Measurements from ENCODE around the gene ENPP6.

ENPP6 gene

DNA sequence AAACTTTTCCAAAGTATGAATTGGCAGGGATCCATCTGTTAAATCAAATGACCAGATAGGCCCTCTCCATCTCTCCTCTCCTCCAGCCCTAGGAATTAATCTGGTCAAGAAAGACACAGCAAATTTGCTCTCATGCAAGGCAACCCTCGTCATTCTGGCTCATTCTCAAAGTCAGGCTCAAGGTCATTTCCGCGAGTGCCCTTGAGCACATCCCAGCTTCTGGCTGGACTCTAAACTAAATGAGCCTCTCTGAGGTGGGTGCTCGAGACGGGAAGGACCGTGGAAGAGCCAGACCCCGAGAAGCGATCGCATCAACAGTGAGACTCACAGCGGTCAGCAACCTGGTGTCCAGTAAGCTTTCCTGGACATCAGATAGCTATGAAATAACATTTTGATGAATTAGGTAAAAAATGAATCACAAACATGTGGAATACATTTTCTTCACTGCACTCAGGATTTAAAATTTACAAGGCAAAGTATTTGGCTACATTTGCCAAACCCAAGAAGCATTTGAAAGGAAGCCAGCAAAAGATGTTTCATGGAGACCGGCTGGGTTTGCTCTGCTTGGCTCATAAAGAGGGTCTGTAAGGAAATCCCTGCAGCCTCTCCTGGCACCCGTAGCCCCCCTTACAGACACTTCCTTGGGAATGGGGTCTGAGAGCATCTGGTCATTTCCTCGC is 121.0 kb downstream of the ENPP6 start:
- H3K36me3 ChIP-seq (ENCODE audit: control insufficient read depth, insufficient read depth, low read length): no peaks in the 10 kb centered on the region
- H3K9ac ChIP-seq (ENCODE audit: low read depth, low read length): no peak overlapping the region
- H3K27me3 ChIP-seq (ENCODE audit: control insufficient read depth, insufficient read depth, low read length): peaks cover 10% of the 10 kb centered on the region
- H3K9me3 ChIP-seq (ENCODE audit: control insufficient read depth, insufficient read depth, low read length): no peaks in the 10 kb centered on the region
- no peaks in the 10 kb centered on the region for H3K4me1 ChIP-seq (ENCODE audit: control insufficient read depth, insufficient read depth, low read length)
- H3K4me3 ChIP-seq (ENCODE audit: low read depth, low read length): peak overlapping the region; percentile 55

DNA sequence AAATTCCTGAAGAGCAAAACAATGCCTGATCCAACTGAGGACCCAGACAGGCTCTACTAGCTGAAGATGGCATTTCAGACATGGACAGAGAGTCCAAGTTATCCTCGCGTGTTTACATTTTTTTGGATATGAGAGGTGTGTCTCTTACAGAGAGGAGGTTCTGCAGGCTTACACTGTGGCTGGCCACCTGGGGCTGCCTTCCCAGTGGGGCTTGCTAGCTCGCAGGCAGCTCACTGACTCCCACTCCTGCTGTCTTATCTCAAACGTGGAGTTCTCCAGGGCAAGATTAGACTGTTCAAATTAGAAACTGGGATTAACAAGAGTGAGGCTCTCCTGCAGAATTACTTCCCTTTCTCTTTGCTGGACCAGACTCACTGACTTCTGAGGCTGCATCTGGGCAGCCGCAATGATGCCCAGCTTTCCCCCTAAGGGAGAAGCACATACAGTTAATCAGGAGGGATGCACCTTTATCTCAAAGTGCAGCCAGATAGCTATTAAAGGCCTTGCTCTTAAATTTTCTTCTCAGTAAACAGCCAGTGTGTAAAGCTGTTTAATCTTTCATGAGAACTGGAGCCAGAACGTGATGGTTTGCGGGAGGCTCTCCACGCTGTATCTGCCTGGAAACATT is 123.0 kb downstream of the ENPP6 start:
- Histone ChIP-seq H3K4me3 (ENCODE audit: low read depth, low read length) (no peak overlapping the region), H3K9ac (ENCODE audit: low read depth, low read length) (no peak overlapping the region), H3K9me3 (ENCODE audit: control insufficient read depth, insufficient read depth, low read length) (no peaks in the 10 kb centered on the region), H3K36me3 (ENCODE audit: control insufficient read depth, insufficient read depth, low read length) (no peaks in the 10 kb centered on the region), H3K27me3 (ENCODE audit: control insufficient read depth, insufficient read depth, low read length) (peaks cover 10% of the 10 kb centered on the region), H3K4me1 (ENCODE audit: control insufficient read depth, insufficient read depth, low read length) (no peaks in the 10 kb centered on the region)

DNA sequence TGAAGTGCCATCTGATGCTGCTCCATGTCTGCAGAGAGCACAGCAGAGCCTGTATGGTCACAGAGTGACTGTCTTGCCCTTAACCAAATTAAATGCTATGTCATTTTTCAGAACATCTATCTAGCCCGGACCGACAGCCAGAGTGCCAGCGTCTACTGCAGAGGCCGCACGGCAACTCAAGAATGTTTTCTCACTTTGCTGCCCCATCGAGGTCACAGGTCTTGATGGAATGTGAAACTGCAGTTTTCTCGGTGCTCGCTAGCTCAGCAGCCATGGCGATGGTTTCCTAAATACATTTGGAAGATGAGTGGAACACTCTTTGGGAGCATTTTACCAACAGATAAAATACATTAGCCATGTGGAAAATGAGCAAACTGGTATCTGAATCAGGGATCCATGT is 125.7 kb downstream of the ENPP6 start:
- Histone ChIP-seq H3K9me3 (ENCODE audit: control insufficient read depth, insufficient read depth, low read length) (no peaks in the 10 kb centered on the region), H3K4me1 (ENCODE audit: control insufficient read depth, insufficient read depth, low read length) (no peaks in the 10 kb centered on the region), H3K27me3 (ENCODE audit: control insufficient read depth, insufficient read depth, low read length) (peaks cover 9% of the 10 kb centered on the region), H3K36me3 (ENCODE audit: control insufficient read depth, insufficient read depth, low read length) (no peaks in the 10 kb centered on the region), H3K9ac (ENCODE audit: low read depth, low read length) (no peak overlapping the region), H3K4me3 (ENCODE audit: low read depth, low read length) (no peak overlapping the region)

DNA sequence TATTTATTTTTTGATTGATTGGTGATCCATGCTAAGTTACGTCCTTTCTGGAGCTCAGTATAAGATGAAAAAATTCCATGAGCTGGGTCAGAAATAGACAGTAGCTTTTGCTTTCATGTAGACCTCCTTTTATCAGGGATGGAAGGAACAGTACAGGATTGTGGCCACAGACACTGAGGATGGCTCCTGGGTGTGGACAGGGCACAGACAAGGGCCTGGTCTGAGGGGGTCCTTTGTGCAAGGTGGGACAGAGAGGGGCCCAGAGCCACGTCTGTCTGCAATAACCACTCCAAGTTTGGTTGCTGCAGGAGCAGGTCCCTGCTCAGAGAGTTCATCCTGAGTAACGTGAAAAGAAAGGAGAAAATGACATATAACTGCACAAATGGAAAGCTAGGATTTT is 127.1 kb downstream of the ENPP6 start:
- no peak overlapping the region for H3K4me3 ChIP-seq (ENCODE audit: low read depth, low read length)
- H3K9ac ChIP-seq (ENCODE audit: low read depth, low read length): no peak overlapping the region
- no peaks in the 10 kb centered on the region for H3K9me3 ChIP-seq (ENCODE audit: control insufficient read depth, insufficient read depth, low read length)
- H3K27me3 ChIP-seq (ENCODE audit: control insufficient read depth, insufficient read depth, low read length): no peaks in the 10 kb centered on the region
- H3K36me3 ChIP-seq (ENCODE audit: control insufficient read depth, insufficient read depth, low read length): no peaks in the 10 kb centered on the region
- no peaks in the 10 kb centered on the region for H3K4me1 ChIP-seq (ENCODE audit: control insufficient read depth, insufficient read depth, low read length)

DNA sequence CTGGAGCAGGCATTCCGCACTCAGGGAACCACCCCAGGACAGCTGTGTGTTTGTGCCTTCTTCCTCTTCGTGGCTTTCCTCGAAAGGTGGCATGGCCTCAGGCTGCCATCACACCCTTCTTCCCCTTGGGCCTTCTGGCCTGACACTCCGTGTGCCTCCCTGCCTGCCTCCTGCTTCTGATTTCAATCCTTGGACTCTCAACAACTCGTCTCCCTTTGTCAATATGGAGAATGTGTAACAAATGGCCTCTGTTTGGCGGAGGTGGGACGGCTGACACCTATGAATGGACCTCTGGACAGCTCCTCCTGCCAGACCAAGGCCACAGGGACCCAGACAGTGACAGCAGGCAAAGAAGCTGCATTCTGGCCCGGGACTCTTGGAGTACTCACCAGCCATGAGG is 137.0 kb downstream of the ENPP6 start:
- H3K4me1 ChIP-seq (ENCODE audit: control insufficient read depth, insufficient read depth, low read length): no peaks in the 10 kb centered on the region
- no peak overlapping the region for H3K4me3 ChIP-seq (ENCODE audit: low read depth, low read length)
- no peaks in the 10 kb centered on the region for H3K27me3 ChIP-seq (ENCODE audit: control insufficient read depth, insufficient read depth, low read length)
- no peaks in the 10 kb centered on the region for H3K9me3 ChIP-seq (ENCODE audit: control insufficient read depth, insufficient read depth, low read length)
- H3K9ac ChIP-seq (ENCODE audit: low read depth, low read length): no peak overlapping the region
- no peaks in the 10 kb centered on the region for H3K36me3 ChIP-seq (ENCODE audit: control insufficient read depth, insufficient read depth, low read length)

DNA sequence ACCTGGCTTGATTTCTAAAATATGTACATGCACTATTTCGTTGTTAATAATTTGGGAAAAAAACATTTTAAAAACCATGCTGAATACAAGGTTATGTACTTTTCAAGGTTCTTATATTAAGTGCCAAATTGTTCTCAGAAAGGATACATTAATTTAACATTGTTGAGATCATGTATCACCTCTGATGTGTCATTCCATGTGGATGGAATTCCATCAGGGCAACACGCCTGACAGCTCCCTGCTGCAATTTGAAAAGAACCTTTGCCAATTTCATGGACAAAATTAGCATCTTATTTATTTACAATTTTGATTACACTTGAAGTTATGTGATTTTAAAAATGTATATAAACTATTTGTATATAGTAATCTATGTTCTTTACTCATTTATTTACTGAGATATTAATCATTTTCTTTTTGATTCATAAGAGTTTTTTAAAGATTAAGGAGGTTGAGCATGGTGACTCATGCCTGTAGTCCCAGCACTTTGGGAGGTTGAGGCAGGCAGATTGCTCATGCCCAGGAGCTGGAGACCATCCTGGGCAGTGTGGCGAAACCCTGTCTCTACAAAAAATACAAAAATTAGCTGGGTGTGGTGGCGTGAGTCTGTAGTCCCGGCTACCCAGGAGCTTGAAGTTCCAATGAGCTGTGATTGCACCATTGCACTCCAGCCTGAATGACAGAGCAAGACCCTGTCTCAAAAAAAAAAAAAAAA is 142.8 kb downstream of the ENPP6 start:
- Histone ChIP-seq H3K27me3 (ENCODE audit: control insufficient read depth, insufficient read depth, low read length) (no peaks in the 10 kb centered on the region), H3K9ac (ENCODE audit: low read depth, low read length) (no peak overlapping the region), H3K4me1 (ENCODE audit: control insufficient read depth, insufficient read depth, low read length) (no peaks in the 10 kb centered on the region), H3K9me3 (ENCODE audit: control insufficient read depth, insufficient read depth, low read length) (no peaks in the 10 kb centered on the region), H3K4me3 (ENCODE audit: low read depth, low read length) (no peak overlapping the region), H3K36me3 (ENCODE audit: control insufficient read depth, insufficient read depth, low read length) (no peaks in the 10 kb centered on the region)

DNA sequence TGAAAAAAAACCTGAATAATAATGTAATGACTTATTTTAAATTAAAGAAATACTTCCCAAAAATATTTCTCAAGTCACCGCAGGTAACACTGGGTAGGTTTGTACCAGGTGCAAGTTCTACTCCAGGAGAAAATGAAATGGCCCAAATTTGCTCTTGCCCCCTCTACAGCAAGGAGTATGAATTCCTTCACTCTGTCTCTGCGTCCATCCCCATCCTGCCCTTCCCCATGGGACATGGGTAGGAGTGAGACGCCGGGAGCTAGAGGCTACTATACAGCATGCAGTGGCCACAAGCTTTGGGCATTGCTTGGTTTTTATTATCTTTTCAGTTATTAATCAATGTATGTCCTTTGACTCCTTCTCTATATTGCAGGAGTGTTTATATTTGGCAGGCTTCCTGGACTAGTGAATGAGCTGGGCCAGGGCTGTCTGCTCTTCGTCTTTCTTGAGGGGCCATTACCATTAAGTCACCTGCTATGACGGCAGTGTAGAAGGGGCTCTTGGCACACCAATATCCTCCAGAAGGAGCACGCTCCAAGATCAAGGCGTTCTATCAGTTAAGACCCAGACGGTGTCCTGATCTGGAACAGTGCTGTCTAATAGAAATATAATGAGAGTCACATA is 149.6 kb downstream of the ENPP6 start:
- Histone ChIP-seq H3K9me3 (ENCODE audit: control insufficient read depth, insufficient read depth, low read length) (no peaks in the 10 kb centered on the region), H3K9ac (ENCODE audit: low read depth, low read length) (no peak overlapping the region), H3K4me3 (ENCODE audit: low read depth, low read length) (no peak overlapping the region), H3K4me1 (ENCODE audit: control insufficient read depth, insufficient read depth, low read length) (no peaks in the 10 kb centered on the region), H3K36me3 (ENCODE audit: control insufficient read depth, insufficient read depth, low read length) (no peaks in the 10 kb centered on the region), H3K27me3 (ENCODE audit: control insufficient read depth, insufficient read depth, low read length) (no peaks in the 10 kb centered on the region)

DNA sequence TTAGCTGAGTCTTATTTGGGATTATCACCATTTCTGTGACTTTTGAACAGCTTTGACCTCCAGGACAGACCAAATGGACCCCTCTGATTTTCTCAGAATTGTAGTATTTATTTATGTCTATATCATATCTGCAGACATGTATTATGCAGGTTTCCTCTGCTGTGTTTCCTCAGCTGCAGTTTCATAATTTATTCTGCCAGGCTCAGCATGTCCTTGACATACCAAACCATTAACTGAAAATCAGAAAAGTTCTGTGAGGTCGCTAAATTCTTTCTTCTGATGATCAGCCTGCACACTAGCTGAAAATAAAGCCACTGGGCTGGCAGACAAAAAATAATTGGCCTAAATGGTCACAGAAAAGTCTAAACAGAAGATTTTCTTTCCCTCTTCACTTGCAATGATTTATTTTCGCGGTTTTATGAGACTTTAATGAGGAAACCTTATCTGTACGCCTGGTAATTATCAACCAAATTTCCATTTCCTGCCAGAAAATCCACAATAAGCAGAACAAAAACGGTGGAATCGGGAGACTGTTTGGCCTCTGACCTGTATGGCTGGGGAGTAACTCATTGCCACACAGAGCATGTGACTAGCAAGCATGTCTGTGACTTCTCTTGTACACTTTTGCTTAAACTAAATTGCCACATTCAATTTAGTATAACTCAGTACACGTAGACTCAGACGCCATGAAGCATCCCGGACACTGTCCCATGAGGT is 150.9 kb downstream of the ENPP6 start:
- Histone ChIP-seq H3K4me1 (ENCODE audit: control insufficient read depth, insufficient read depth, low read length) (no peaks in the 10 kb centered on the region), H3K4me3 (ENCODE audit: low read depth, low read length) (no peak overlapping the region), H3K9ac (ENCODE audit: low read depth, low read length) (no peak overlapping the region), H3K27me3 (ENCODE audit: control insufficient read depth, insufficient read depth, low read length) (no peaks in the 10 kb centered on the region), H3K36me3 (ENCODE audit: control insufficient read depth, insufficient read depth, low read length) (no peaks in the 10 kb centered on the region), H3K9me3 (ENCODE audit: control insufficient read depth, insufficient read depth, low read length) (no peaks in the 10 kb centered on the region)

DNA sequence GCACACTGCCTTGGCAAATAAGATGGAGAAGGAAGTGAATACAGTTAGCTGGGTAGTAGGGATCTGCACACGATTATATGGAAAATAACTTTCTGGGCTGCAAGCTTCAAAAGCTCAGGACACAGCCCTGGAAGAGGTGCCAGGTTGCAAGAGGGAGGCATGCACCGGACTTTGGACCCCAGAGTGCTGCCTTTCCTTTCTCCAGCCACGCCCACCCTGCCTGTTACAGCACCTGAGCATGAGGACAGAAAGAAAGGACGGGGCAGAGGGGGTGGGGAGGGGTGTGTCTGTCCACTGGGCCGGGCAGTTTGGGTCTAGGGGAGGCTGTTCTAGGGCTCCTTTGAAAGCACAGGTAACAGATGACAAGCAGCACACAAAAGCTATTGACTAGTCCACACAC is 152.8 kb downstream of the ENPP6 start:
- no peaks in the 10 kb centered on the region for H3K4me1 ChIP-seq (ENCODE audit: control insufficient read depth, insufficient read depth, low read length)
- H3K36me3 ChIP-seq (ENCODE audit: control insufficient read depth, insufficient read depth, low read length): no peaks in the 10 kb centered on the region
- H3K9me3 ChIP-seq (ENCODE audit: control insufficient read depth, insufficient read depth, low read length): no peaks in the 10 kb centered on the region
- no peak overlapping the region for H3K9ac ChIP-seq (ENCODE audit: low read depth, low read length)
- no peaks in the 10 kb centered on the region for H3K27me3 ChIP-seq (ENCODE audit: control insufficient read depth, insufficient read depth, low read length)
- H3K4me3 ChIP-seq (ENCODE audit: low read depth, low read length): no peak overlapping the region

DNA sequence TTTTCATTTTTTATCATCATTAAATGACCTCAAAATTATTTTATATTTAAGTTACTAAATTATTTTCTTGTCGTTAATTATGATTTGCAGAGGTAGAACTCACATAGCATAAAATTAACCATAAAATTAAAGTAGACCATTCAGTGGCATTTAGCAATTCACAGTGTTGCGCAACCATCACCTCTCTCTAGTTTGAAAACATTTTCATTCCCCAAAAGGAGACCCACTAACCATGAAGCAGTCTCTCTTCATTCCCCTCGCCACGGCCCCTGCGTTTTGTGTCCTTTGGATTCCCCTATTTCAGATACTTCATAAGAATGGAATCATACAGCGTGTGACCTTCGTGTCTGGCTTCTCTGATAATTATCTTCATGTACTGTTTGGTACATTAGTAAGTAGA is 154.9 kb downstream of the ENPP6 start:
- no peaks in the 10 kb centered on the region for H3K27me3 ChIP-seq (ENCODE audit: control insufficient read depth, insufficient read depth, low read length)
- no peaks in the 10 kb centered on the region for H3K36me3 ChIP-seq (ENCODE audit: control insufficient read depth, insufficient read depth, low read length)
- no peaks in the 10 kb centered on the region for H3K9me3 ChIP-seq (ENCODE audit: control insufficient read depth, insufficient read depth, low read length)
- no peak overlapping the region for H3K4me3 ChIP-seq (ENCODE audit: low read depth, low read length)
- no peaks in the 10 kb centered on the region for H3K4me1 ChIP-seq (ENCODE audit: control insufficient read depth, insufficient read depth, low read length)
- H3K9ac ChIP-seq (ENCODE audit: low read depth, low read length): no peak overlapping the region

DNA sequence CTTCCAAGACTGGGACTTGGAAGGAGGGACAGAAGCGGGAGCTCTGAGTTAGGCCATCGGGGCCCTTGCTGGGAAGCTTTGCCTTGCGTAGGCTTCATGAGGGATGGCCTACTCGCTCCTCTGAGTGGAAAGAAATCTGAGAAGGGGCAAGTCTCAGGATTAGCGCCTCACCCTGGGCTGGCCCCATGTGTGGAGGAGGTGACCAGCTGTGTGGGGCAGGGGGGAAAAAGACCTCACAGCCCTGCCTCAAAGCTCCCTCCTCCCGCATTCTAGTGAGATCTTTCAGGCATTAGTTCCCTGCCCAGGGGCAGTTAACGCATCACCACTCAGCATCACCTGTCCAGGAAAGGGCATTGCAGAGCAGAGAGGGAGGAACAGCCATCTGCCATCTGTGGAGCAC is 156.1 kb downstream of the ENPP6 start:
- Histone ChIP-seq H3K27me3 (ENCODE audit: control insufficient read depth, insufficient read depth, low read length) (no peaks in the 10 kb centered on the region), H3K4me3 (ENCODE audit: low read depth, low read length) (no peak overlapping the region), H3K36me3 (ENCODE audit: control insufficient read depth, insufficient read depth, low read length) (no peaks in the 10 kb centered on the region), H3K9me3 (ENCODE audit: control insufficient read depth, insufficient read depth, low read length) (no peaks in the 10 kb centered on the region), H3K4me1 (ENCODE audit: control insufficient read depth, insufficient read depth, low read length) (peaks cover 3% of the 10 kb centered on the region), H3K9ac (ENCODE audit: low read depth, low read length) (no peak overlapping the region)

All from iPS-15b (cell line).